Liver (tissue), 3 donors: ENCODE measurements around the gene RGS3.

ENCODE experiments used
- CTCF ChIP-seq: fragments of 150-350 bp; IDR thresholded peaks from 2 replicates; pipeline ENCODE4 v1.5.1; 2017; ENCODE audit warnings: improper control_type of control experiment, low read depth, low read length; ENCODE audit not compliant: missing input control
- GABPA ChIP-seq, 2 donors: IDR thresholded peaks in 1 of 2; conservative IDR thresholded peaks in 1 of 2; 2 replicates each; pipeline ENCODE4 v1.6.1; 2016; ENCODE audit warnings: antibody characterized with exemption in 2 of 2, mild to moderate bottlenecking in 1 of 2, moderate library complexity in 1 of 2
- HNF4G ChIP-seq: IDR thresholded peaks from 2 replicates; pipeline ENCODE4 v1.6.1; 2016; ENCODE audit warnings: antibody characterized with exemption
- RAD21 ChIP-seq, 2 donors: IDR thresholded peaks; 2 replicates each; pipeline ENCODE4 v1.6.1; 2016; ENCODE audit warnings: antibody characterized with exemption in 2 of 2, mild to moderate bottlenecking in 2 of 2
- TF ChIP-seq, protein P1 (sequence below): IDR thresholded peaks from 2 replicates; pipeline ENCODE4 v1.6.1; 2016; ENCODE audit warnings: antibody characterized with exemption
- TF ChIP-seq, protein P2 (sequence below): IDR thresholded peaks from 2 replicates; pipeline ENCODE4 v1.6.1; 2016; ENCODE audit warnings: antibody characterized with exemption, mild to moderate bottlenecking
- donor health status: healthy.
- donor health status: healthy.

- TF ChIP-seq RAD21 (IDR thresholded peaks at IDR 0.05) (no peak), CTCF (no peak), GABPA (IDR thresholded peaks at IDR 0.05 in 1 of 2, conservative IDR thresholded peaks at IDR 0.05 in 1 of 2) (no peak), HNF4G (no peak)
- TF ChIP-seq, protein P1, sequence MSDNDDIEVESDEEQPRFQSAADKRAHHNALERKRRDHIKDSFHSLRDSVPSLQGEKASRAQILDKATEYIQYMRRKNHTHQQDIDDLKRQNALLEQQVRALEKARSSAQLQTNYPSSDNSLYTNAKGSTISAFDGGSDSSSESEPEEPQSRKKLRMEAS, result no peak
- TF ChIP-seq, protein P2, sequence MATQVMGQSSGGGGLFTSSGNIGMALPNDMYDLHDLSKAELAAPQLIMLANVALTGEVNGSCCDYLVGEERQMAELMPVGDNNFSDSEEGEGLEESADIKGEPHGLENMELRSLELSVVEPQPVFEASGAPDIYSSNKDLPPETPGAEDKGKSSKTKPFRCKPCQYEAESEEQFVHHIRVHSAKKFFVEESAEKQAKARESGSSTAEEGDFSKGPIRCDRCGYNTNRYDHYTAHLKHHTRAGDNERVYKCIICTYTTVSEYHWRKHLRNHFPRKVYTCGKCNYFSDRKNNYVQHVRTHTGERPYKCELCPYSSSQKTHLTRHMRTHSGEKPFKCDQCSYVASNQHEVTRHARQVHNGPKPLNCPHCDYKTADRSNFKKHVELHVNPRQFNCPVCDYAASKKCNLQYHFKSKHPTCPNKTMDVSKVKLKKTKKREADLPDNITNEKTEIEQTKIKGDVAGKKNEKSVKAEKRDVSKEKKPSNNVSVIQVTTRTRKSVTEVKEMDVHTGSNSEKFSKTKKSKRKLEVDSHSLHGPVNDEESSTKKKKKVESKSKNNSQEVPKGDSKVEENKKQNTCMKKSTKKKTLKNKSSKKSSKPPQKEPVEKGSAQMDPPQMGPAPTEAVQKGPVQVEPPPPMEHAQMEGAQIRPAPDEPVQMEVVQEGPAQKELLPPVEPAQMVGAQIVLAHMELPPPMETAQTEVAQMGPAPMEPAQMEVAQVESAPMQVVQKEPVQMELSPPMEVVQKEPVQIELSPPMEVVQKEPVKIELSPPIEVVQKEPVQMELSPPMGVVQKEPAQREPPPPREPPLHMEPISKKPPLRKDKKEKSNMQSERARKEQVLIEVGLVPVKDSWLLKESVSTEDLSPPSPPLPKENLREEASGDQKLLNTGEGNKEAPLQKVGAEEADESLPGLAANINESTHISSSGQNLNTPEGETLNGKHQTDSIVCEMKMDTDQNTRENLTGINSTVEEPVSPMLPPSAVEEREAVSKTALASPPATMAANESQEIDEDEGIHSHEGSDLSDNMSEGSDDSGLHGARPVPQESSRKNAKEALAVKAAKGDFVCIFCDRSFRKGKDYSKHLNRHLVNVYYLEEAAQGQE, result no peak
These were observed 96.6 kb downstream of the RGS3 start for GRCh38 chr9:113559834-113560800.
